HG03432 (cell line): ENCODE data around the gene BARX1.
"Not testable (repeated sequence)": the region's sequence is repeated elsewhere in the genome, so short reads cannot be mapped to it uniquely, and the experiment has no call there.

ENCODE experiments used
- ATAC-seq: cut with Tn5 transposase; IDR thresholded peaks from one replicate; pipeline ENCODE4 v1.9.1; 2021; ENCODE audit warnings: mild to moderate bottlenecking, moderate library complexity; ENCODE audit not compliant: unreplicated experiment

Gene BARX1

GRCh38 chr9:93955111-93955980 lies at the start of gene BARX1:
BARX1 (minus strand) TSS chr9:93955355; CDS start chr9:93955146, 209 bp downstream.
- no peak for ATAC-seq

GRCh38 chr9:94002316-94003140 lies 47.4 kb upstream of the BARX1 start:
- no peak for ATAC-seq

- no peak for ATAC-seq
Observed at GRCh38 chr9:93996863-93997262, 41.7 kb upstream of the BARX1 start.

GRCh38 chr9:93996367-93996766 lies 41.2 kb upstream of the BARX1 start:
- ATAC-seq: no peak

GRCh38 chr9:93994545-93994944 lies 39.4 kb upstream of the BARX1 start:
- no peak for ATAC-seq

GRCh38 chr9:93994132-93994531 lies 39.0 kb upstream of the BARX1 start:
- no peak for ATAC-seq

GRCh38 chr9:93992830-93993229 lies 37.7 kb upstream of the BARX1 start:
- no peak for ATAC-seq

GRCh38 chr9:93990448-93990847 lies 35.3 kb upstream of the BARX1 start:
- ATAC-seq: no peak

GRCh38 chr9:93988056-93988455 lies 32.9 kb upstream of the BARX1 start:
- no peak for ATAC-seq

- ATAC-seq: no peak
Observed at GRCh38 chr9:93984860-93985259, 29.7 kb upstream of the BARX1 start.

GRCh38 chr9:93983875-93984274 lies 28.7 kb upstream of the BARX1 start:
- no peak for ATAC-seq

GRCh38 chr9:93979721-93980120 lies 24.6 kb upstream of the BARX1 start:
- no peak for ATAC-seq

GRCh38 chr9:93978551-93978950 lies 23.4 kb upstream of the BARX1 start:
- ATAC-seq: no peak

- ATAC-seq: no peak
Observed at GRCh38 chr9:93976973-93977372, 21.8 kb upstream of the BARX1 start.

- no peak for ATAC-seq
Observed at GRCh38 chr9:93976081-93976480, 20.9 kb upstream of the BARX1 start.

GRCh38 chr9:93975262-93975661 lies 20.1 kb upstream of the BARX1 start:
- ATAC-seq: no peak

- ATAC-seq: no peak
Observed at GRCh38 chr9:93974151-93974550, 19.0 kb upstream of the BARX1 start.

GRCh38 chr9:93972655-93973054 lies 17.5 kb upstream of the BARX1 start:
- not testable (repeated sequence) for ATAC-seq

GRCh38 chr9:93969328-93969661 lies 14.1 kb upstream of the BARX1 start:
- ATAC-seq: no peak

GRCh38 chr9:93968451-93969327 lies 13.5 kb upstream of the BARX1 start:
- no peak for ATAC-seq
